Measurements from ENCODE around the gene NCKAP5. TPM values are rescaled to one million over a fixed set of nuclear protein-coding genes. Genes with fewer than 3 reads are reported as not detected.

The NCKAP5 gene
- total RNA-seq, 2 donors from 2014 or later, result not detected

DNA sequence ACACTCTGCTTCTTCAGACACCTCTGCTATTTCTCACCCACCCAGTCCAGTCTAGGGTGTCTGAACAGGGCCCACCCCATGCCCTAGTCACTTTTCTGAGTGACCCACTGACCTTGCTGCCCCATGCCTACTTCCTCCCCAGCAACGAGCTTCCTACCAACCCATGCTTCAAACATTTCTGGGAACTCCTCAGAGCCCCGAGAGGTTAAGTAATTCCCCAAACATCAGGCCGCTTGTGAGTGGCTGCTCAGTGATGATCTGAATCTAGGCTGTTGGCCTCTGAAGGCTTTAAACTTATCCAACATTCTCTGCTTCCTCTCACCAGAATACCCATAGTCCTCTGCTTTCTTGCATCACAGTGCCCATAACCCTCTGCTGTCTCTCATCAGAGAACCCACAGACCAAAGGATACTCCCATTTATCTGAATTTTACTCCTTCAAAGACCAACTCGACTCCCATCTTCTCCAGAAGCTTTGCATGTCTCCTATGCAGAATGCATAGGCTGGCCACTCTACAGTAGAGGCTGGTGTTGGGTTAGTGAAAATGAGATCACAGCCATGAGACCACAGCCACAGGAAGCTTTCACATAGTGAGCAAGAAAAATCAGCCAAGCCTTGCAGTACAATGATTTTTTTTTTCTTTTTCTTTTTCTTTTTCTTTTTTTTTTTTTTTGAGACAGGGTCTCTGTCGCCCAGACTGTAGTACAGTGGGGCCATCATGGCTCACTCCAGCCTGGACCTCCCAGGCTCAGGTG is 588.7 kb downstream of the NCKAP5 start:
- Mint-ChIP-seq H3K36me3 (peaks cover 0 to 9% of the 10 kb centered on the region in 2 donors), H3K27ac (no peak overlapping the region), H3K9me3 (peaks cover 5 to 23% of the 10 kb centered on the region in 2 donors)
- no peak for ATAC-seq
- DNase-seq (ENCODE audit: low spot score in 2 of 2), result no peak

DNA sequence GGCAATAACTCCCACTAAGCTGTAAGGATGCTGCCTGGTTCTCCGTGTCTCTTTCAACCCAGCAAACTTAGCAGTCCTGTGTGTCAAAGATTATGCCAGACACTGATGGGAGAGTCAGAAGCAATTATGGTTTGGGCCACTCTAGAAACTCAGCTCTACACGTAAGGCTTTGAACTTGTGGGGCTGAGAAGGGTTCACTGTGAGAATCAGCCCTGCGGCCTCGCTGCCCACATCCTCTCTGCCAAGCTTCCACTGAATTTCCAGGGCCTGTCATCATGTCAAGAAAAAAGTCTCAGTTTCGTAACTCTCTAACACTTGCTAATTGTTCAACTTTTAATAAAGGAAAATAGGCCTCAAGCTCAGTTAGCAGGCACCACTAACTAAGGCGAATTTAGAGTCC is 589.4 kb downstream of the NCKAP5 start:
- Mint-ChIP-seq H3K36me3 (peaks cover 0 to 9% of the 10 kb centered on the region in 2 donors), H3K9me3 (peaks cover 5 to 23% of the 10 kb centered on the region in 2 donors), H3K27ac (no peak overlapping the region)
- no peak for DNase-seq (ENCODE audit: low spot score in 2 of 2)
- no peak for ATAC-seq

DNA sequence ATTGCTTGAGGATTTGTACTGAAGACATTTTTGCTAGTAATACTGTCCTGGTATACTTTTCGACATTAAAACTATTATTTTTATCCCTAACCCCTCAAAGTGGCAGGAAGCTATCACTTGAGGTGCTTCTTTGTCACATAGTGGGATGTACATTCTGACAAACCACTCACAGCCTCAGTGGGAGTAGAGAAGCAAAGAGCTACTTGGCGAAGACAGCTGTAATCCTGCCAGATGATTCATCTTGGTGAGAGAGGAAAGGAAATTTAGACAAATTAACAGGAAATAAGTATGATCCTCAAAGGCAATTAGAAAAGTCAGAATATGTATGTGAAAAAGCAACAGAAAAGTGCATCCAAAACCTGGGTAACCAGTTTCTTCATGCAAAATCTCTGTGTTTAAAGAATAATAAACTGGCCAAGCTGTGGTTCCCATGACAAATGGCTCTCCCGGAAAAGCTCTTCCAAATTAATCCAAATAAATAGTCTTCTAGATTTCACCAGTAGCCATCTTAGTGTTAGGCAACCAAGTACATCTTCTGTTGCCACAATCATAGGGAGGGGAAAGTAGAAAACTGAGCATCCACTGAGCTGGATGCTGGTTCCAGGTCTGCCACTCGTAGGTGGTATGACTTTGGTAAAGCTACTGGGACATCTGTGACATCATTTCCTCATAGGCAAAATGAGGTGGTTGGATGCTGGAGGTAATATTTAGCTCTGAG is 590.3 kb downstream of the NCKAP5 start:
- H3K36me3 Mint-ChIP-seq, result peaks cover 0 to 9% of the 10 kb centered on the region in 2 donors
- ATAC-seq, result no peak
- no peak overlapping the region for H3K27ac Mint-ChIP-seq
- peaks cover 5 to 23% of the 10 kb centered on the region in 2 donors for H3K9me3 Mint-ChIP-seq
- DNase-seq (ENCODE audit: low spot score in 2 of 2), result no peak

DNA sequence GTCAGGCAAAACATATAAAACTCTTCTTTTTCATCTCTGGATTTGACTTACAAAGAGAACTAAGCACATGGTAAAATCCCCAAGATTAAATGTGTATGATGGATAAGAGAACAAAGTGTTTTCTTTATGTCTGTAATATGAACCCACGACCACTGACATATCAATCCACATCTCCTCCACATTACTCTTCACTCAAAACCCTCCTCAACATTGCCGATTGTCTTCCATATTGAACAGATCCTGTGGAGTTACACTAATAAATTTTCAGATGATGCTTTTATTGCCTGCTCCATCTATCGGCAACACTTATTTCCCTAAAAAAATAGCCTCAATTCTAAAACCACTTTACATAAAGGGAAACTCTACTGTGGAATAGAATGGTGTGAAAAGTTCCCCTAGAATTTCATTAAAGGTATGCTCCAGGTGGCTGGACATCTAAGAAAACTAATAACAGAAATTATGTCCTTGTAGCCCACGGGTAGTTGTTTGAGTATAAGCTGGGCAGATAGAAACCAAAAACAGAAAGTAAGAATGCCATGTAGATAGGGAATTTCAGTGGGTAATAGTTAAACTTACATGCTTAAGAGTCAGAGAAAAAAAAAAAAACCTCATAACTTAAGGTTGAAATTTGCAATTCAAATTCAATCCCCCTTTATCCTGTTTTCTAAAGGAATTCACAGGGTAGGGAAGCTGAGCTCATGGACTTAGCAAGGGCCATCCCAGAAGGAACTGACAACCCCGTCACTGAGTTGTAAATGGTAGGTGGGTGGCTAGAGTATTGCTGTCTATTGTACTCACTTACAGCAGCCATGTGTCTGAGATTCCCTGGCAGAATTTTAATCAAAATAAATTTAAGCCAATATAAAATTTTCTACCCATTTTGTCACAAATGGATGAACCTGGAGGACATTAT is 592.8 kb downstream of the NCKAP5 start:
- DNase-seq (ENCODE audit: low spot score in 2 of 2) (no peak), ATAC-seq (no peak)
- Mint-ChIP-seq H3K36me3 (peaks cover 0 to 9% of the 10 kb centered on the region in 2 donors), H3K27ac (no peak overlapping the region), H3K9me3 (peaks cover 11 to 23% of the 10 kb centered on the region in 2 donors)

DNA sequence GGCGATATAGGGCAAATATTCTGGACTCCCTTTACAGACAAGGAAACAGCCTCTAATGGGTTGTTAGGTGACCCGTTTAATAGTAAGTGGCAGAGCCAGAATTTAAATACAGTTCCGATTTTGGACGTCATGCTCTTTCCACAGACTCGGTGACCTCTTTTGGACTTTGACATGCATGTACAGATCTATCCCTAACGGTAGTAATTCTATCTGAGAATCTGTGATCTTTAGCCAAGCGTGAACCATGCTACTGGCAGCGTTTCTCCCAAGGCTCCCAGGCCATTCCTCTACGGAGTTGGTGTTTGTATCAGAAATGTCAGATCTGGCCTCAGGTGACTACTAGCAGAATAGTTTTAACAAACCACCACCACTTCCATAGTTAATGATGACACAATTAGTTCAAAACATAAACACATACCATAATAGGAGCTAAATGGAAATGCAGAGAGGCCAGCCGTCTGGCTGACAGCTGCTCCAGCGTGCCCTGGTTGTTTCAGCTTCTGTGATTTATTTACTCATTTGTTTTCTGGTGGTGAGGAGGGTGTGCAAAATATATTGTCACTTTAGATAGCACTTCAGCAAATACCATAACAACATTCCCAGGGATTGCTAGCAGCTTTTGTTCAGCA is 593.7 kb downstream of the NCKAP5 start:
- DNase-seq (ENCODE audit: low spot score in 2 of 2) (no peak), ATAC-seq (no peak)
- H3K36me3 Mint-ChIP-seq, result peaks cover 0 to 12% of the 10 kb centered on the region in 2 donors
- H3K9me3 Mint-ChIP-seq, result peaks cover 9 to 26% of the 10 kb centered on the region in 2 donors
- no peak overlapping the region for H3K27ac Mint-ChIP-seq

DNA sequence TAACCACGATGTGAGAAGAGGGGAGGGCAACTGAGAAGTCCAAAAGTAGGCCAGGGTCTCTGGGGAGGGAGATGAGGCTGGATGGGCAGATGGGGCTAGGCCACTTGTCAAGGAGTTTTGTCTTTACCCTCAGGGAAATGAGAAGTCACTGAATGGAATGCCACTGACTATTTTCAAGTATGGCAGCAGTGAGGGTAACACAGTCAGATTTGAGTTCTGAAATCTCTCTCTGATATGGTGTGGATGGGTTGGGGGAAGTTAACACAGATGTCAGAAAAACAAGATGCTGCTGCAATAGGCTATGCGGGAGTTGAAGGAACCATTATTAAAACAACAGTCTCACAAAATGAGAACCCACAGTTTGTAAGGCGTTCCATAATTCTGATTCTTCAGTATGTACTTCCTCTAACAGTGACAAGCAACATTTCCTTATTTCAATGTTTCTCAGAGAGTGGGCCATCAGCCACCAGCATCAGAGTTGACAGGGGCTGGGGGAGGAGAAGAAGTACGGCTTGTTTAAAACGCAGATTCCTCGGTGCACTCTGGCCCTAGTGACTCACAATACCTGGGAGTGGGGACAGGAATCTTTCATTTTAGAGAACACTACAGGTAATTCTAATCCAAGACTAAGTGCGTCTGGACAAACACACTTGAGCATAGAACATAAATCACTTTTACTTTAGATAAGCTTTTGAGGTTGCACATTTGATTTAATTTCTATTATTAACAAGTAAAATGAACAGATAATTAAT is 596.8 kb downstream of the NCKAP5 start:
- H3K27ac Mint-ChIP-seq, result peak overlapping the region in 1 of 2 donors; percentile 51
- peaks cover 0 to 5% of the 10 kb centered on the region in 2 donors for H3K36me3 Mint-ChIP-seq
- DNase-seq (ENCODE audit: low spot score in 2 of 2) (no peak), ATAC-seq (no peak)
- peaks cover 16 to 20% of the 10 kb centered on the region in 2 donors for H3K9me3 Mint-ChIP-seq

DNA sequence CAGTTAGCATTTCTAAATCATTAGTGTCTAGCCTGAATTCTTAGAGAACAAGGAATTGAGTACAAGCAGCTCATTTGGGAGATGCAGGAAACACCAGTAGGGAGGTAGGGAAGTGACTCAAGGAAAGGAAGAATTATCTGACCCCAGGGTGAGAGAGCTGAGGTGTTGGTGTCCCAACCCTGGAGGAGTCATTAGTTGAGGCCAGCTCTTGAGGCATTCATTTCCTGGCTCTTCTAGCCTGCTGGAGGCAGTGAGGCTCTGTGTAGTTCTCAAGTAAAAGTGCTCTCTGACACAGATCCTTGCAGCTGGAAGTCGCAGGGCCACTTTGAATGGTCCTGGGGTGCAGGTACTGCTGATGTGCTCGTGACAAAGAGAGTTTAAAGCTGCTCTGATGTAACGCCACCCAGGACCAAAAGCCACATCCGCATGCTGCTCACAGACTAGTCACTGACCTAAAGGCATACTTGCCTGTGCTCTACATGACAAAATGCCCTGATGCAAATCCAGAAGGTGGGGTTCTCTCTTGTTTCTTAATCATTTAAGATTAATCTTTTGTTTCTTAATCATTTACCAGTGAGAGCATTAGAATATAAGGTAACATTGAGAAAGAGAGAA is 598.8 kb downstream of the NCKAP5 start:
- ATAC-seq (no peak), DNase-seq (ENCODE audit: low spot score in 2 of 2) (no peak)
- H3K27ac Mint-ChIP-seq, result no peak overlapping the region
- peaks cover 0 to 5% of the 10 kb centered on the region in 2 donors for H3K36me3 Mint-ChIP-seq
- peaks cover 16% of the 10 kb centered on the region in 2 donors for H3K9me3 Mint-ChIP-seq

DNA sequence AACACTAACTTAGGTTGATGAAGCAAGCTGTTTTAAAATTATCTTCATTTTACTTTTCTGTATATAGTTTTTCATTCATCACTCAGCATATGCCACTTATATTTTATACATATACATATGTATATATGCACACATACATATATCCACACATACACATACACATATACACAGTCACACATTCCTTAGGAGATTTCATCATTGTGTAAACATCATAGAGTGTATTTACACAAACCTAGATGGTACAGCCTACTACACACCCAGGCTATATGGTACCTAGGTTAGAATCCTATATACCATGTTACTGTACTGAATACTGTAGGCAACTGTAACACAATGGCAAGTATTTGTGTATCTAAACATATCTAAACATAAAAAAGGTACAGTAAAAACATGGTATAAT is 602.8 kb downstream of the NCKAP5 start:
- DNase-seq (ENCODE audit: low spot score in 2 of 2), result no peak
- no peak for ATAC-seq
- Mint-ChIP-seq H3K27ac (no peak overlapping the region), H3K9me3 (peaks cover 9 to 16% of the 10 kb centered on the region in 2 donors), H3K36me3 (peaks cover 0 to 5% of the 10 kb centered on the region in 2 donors)

DNA sequence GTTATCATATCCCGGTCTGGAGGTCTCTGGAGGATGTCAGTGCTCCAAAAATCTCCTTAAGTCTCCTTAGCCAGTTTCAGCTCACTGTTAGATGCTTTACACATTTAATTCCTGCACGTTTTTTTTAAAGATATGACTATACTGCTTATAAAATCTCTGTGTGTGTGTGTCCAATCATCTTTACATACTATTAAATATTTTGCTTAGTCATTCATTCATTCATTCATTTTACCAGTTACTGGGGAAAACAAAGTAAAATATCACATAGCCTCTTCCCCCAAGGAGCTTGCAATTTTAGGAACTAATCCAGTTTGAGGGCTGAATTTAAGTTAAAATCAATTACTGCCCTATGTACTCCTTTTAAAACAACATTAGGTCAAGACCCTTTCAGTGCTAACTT is 605.1 kb downstream of the NCKAP5 start:
- Mint-ChIP-seq H3K27ac (no peak overlapping the region), H3K9me3 (peaks cover 7 to 15% of the 10 kb centered on the region in 2 donors), H3K36me3 (no peaks in the 10 kb centered on the region)
- DNase-seq (ENCODE audit: low spot score in 2 of 2) (no peak), ATAC-seq (no peak)

DNA sequence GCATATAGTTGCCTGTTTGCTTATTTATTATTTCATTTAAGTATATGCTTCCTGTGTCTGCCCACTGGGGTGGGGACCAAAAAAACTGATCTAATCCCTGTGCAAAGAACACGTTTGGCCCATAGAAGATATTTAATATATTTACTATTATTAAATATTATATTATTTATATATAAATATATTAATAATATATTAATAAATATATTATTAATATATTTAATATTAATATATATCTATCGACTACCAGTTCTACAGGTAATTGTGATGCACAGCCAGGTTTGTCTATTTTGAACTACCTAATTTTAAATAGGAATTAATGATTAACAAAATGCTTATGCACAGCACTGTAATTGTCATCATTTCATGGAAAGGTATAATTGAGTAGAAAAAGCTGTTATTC is 609.4 kb downstream of the NCKAP5 start:
- DNase-seq (ENCODE audit: low spot score in 2 of 2) (no peak), ATAC-seq (no peak)
- Mint-ChIP-seq H3K9me3 (peaks cover 8 to 12% of the 10 kb centered on the region in 2 donors), H3K27ac (no peak overlapping the region), H3K36me3 (peaks cover 0 to 7% of the 10 kb centered on the region in 2 donors)

DNA sequence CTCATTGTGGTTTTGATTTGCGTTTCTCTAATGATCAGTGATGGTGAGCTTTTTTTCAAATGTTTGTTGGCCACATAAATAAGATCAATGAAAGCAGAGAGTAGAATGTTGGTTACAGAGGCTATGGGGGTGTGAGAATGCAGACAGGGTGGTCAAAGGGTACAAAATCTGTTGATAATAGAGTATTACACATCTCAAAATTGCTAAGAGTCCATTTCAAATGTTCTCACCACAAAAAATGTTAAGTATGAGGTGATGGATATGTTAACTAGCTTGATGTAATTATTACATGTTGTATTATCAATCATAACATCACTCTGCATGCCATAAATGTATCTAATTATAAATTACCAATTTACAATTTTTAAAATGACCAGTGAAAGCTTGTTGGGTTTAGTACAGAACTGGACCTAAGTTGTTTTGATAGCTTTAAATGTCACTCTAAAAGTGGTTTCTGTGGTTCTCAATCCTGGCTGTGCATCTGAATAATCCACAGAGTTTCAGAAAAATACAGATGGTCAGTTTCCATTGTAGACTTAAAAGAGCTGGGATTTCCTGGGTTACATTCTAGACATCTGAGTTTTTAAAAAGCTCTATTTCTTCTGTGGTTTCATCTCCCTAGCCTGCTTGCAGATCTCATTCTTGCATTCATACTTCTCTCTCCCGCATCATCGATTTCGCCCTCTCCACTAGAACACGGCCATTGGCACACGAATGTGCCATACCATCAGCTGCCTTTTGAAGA is 612.2 kb downstream of the NCKAP5 start:
- Mint-ChIP-seq H3K9me3 (peaks cover 14 to 18% of the 10 kb centered on the region in 2 donors), H3K27ac (no peak overlapping the region), H3K36me3 (peaks cover 0 to 7% of the 10 kb centered on the region in 2 donors)
- ATAC-seq (no peak), DNase-seq (ENCODE audit: low spot score in 2 of 2) (no peak)

DNA sequence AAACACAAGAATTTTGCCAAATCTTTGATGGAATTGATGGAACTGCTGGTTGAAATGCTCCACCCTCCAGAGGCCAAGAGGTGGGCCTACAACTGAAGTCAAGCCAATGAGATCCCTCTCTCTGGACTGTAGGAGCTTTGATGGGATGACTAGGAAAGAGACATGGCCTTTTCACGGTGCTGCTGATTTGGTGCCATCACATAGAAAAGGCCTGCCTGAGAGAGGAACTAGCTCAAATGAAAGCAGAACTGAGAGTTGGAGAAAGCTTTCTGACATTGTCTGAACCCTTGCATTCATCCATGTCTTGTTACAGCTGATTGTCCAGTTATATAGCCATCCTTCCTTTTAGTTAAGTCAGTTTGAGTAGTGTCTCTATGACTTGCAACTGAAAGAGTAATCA is 614.5 kb downstream of the NCKAP5 start:
- peaks cover 12 to 14% of the 10 kb centered on the region in 2 donors for H3K9me3 Mint-ChIP-seq
- no peak for ATAC-seq
- no peak for DNase-seq (ENCODE audit: low spot score in 2 of 2)
- peaks cover 0 to 7% of the 10 kb centered on the region in 2 donors for H3K36me3 Mint-ChIP-seq
- no peak overlapping the region for H3K27ac Mint-ChIP-seq

DNA sequence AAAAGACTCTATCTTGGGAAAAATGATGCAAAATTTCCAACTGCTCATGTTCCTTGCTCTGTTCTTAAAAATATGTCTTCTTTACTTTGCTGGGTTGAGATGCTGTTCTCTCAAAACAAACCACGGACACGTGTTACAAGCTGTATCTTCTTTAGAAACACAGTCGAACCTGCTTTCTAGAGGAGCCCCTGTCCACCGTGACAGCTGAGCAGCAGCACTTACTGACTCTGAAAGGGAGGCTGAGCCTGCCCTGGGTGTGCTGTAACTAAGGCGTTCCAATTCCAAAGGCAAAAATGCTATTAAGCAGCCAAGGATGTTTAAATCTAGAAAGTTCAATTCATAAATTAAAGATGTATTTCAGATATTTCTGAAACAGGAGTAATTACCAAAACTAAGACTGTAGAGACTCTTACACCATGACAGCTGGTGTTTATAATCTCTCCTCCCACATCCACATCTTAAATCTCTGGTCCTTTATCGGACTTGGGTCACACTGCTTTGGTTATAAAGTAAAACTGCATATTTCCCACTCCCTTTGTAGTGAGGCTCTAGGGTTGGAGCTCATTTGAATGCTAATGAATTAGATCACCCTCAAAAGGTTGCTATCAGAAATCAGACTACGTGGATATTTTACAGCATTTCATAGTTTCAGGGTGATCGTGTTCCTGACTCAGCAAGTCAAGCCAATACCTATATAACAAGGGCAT is 617.1 kb downstream of the NCKAP5 start:
- Mint-ChIP-seq H3K9me3 (peaks cover 5 to 10% of the 10 kb centered on the region in 2 donors), H3K27ac (no peak overlapping the region), H3K36me3 (no peaks in the 10 kb centered on the region)
- no peak for DNase-seq (ENCODE audit: low spot score in 2 of 2)
- no peak for ATAC-seq

DNA sequence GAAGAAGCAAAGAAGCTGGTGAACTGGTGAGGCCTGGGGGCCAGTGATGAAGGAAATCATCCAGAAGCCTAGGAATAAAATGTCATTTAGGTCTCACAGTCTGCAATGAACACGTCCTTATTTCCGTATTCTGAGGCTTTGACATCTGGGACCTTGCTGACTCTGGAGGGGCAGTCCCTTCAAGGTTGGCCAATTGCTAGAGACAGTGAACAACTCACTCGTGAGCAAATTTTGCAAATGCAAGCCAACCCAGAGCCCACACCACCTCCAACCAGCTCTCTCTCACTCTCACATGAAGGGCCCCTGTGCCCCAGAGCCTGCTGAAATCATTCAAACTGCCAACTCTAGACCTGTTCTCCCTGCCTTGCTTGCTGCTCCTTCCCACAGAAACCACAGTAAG is 619.2 kb downstream of the NCKAP5 start:
- Mint-ChIP-seq H3K36me3 (no peaks in the 10 kb centered on the region), H3K27ac (no peak overlapping the region), H3K9me3 (peaks cover 7 to 10% of the 10 kb centered on the region in 2 donors)
- DNase-seq (ENCODE audit: low spot score in 2 of 2), result no peak
- no peak for ATAC-seq
